Stimulated activated naive CD8-positive, alpha-beta T cell treated with anti-CD3 and anti-CD28 coated beads, Interleukin-15, amount 100 ng/mL, for 72 hours (primary cell): ENCODE results near the gene THSD7A.
"Not testable (repeated sequence)": the region's sequence is repeated elsewhere in the genome, so short reads cannot be mapped to it uniquely, and the experiment has no call there.

ENCODE experiments used
- ATAC-seq: fragments of 150-1000 bp; cut with Tn5 transposase; 2 replicates; pipeline ENCODE4 v1.10.0; 2021; ENCODE audit warnings: mild to moderate bottlenecking, moderate library complexity
- DNase-seq, 2 donors: peaks; one replicate each; pipeline ENCODE4 v3.0.0; 2021 to 2022
- H3K27ac Mint-ChIP-seq, 2 donors: one replicate each; pipeline ENCODE4 v1.8.0; 2022; ENCODE audit warnings: mild to moderate bottlenecking in 2 of 2, mixed read lengths in 2 of 2, moderate library complexity in 2 of 2
- H3K27me3 Mint-ChIP-seq: one replicate; pipeline ENCODE4 v1.8.0; 2022; ENCODE audit warnings: mixed read lengths
- H3K4me1 Mint-ChIP-seq: one replicate; pipeline ENCODE4 v1.8.0; 2022; ENCODE audit warnings: mild to moderate bottlenecking, mixed read lengths
- H3K4me3 Mint-ChIP-seq, 2 donors: one replicate each; pipeline ENCODE4 v1.8.0; 2022; ENCODE audit warnings: mild to moderate bottlenecking in 2 of 2, mixed read lengths in 2 of 2, moderate library complexity in 1 of 2
- H3K9me3 Mint-ChIP-seq, 2 donors: one replicate each; pipeline ENCODE4 v1.8.0; 2022; ENCODE audit warnings: mixed read lengths in 2 of 2

The THSD7A gene

GRCh38 chr7:11533229-11533820 is 298.7 kb downstream of the THSD7A start:
- no peaks in the 10 kb centered on the region for H3K4me1 Mint-ChIP-seq
- no peak overlapping the region for H3K4me3 Mint-ChIP-seq
- H3K27me3 Mint-ChIP-seq: no peaks in the 10 kb centered on the region
- no peak for ATAC-seq
- H3K9me3 Mint-ChIP-seq: peaks cover 6 to 7% of the 10 kb centered on the region in 2 donors
- H3K27ac Mint-ChIP-seq: no peak overlapping the region
- no peak for DNase-seq

GRCh38 chr7:11529382-11529781 is 302.6 kb downstream of the THSD7A start:
- H3K27ac Mint-ChIP-seq: no peak overlapping the region

GRCh38 chr7:11527707-11528106 is 304.3 kb downstream of the THSD7A start:
- Mint-ChIP-seq H3K27ac (no peak overlapping the region), H3K27me3 (no peaks in the 10 kb centered on the region), H3K9me3 (peaks cover 6 to 7% of the 10 kb centered on the region in 2 donors), H3K4me1 (no peaks in the 10 kb centered on the region), H3K4me3 (no peak overlapping the region)
- ATAC-seq: no peak
- DNase-seq: no peak

More at GRCh38 chr7:11529382-11529781, 302.6 kb downstream of the THSD7A start:
- Mint-ChIP-seq H3K4me1 (no peaks in the 10 kb centered on the region), H3K9me3 (peaks cover 6 to 7% of the 10 kb centered on the region in 2 donors), H3K27me3 (no peaks in the 10 kb centered on the region), H3K4me3 (no peak overlapping the region)
- ATAC-seq (no peak), DNase-seq (no peak)

- Mint-ChIP-seq H3K4me3 (no peak overlapping the region), H3K4me1 (no peaks in the 10 kb centered on the region), H3K27me3 (no peaks in the 10 kb centered on the region), H3K9me3 (no peaks in the 10 kb centered on the region), H3K27ac (no peak overlapping the region)
- DNase-seq (no peak), ATAC-seq (no peak)
Observed at GRCh38 chr7:11524476-11525397, 307.3 kb downstream of the THSD7A start.

- not testable (repeated sequence) for H3K9me3 Mint-ChIP-seq, ATAC-seq, H3K27ac Mint-ChIP-seq, H3K4me3 Mint-ChIP-seq, H3K4me1 Mint-ChIP-seq, DNase-seq, H3K27me3 Mint-ChIP-seq
Observed at GRCh38 chr7:11521964-11522499, 310.0 kb downstream of the THSD7A start.

GRCh38 chr7:11517853-11518252 is 314.1 kb downstream of the THSD7A start:
- H3K4me1 Mint-ChIP-seq: no peaks in the 10 kb centered on the region
- no peaks in the 10 kb centered on the region for H3K9me3 Mint-ChIP-seq
- H3K4me3 Mint-ChIP-seq: no peak overlapping the region
- H3K27me3 Mint-ChIP-seq: no peaks in the 10 kb centered on the region
- DNase-seq (no peak), ATAC-seq (no peak)
- H3K27ac Mint-ChIP-seq: no peak overlapping the region

GRCh38 chr7:11516328-11516727 is 315.7 kb downstream of the THSD7A start:
- no peaks in the 10 kb centered on the region for H3K27me3 Mint-ChIP-seq
- no peak for DNase-seq
- H3K27ac Mint-ChIP-seq: no peak overlapping the region
- no peaks in the 10 kb centered on the region for H3K9me3 Mint-ChIP-seq
- no peak overlapping the region for H3K4me3 Mint-ChIP-seq
- H3K4me1 Mint-ChIP-seq: no peaks in the 10 kb centered on the region
- no peak for ATAC-seq

- DNase-seq (no peak), ATAC-seq (no peak)
- H3K9me3 Mint-ChIP-seq: no peaks in the 10 kb centered on the region
- H3K27me3 Mint-ChIP-seq: no peaks in the 10 kb centered on the region
- no peak overlapping the region for H3K27ac Mint-ChIP-seq
- no peaks in the 10 kb centered on the region for H3K4me1 Mint-ChIP-seq
- no peak overlapping the region for H3K4me3 Mint-ChIP-seq
Observed at GRCh38 chr7:11513460-11513859, 318.5 kb downstream of the THSD7A start.

- H3K9me3 Mint-ChIP-seq: no peaks in the 10 kb centered on the region
- no peak for ATAC-seq
Observed at GRCh38 chr7:11507929-11508328, 324.1 kb downstream of the THSD7A start.

GRCh38 chr7:11506417-11506816 is 325.6 kb downstream of the THSD7A start:
- H3K4me1 Mint-ChIP-seq: no peaks in the 10 kb centered on the region
- H3K4me3 Mint-ChIP-seq: no peak overlapping the region
- DNase-seq: no peak
- no peak overlapping the region for H3K27ac Mint-ChIP-seq
- no peaks in the 10 kb centered on the region for H3K27me3 Mint-ChIP-seq
- H3K9me3 Mint-ChIP-seq: peaks cover 12 to 14% of the 10 kb centered on the region in 2 donors
- ATAC-seq: no peak

More at GRCh38 chr7:11507929-11508328, 324.1 kb downstream of the THSD7A start:
- Mint-ChIP-seq H3K27me3 (no peaks in the 10 kb centered on the region), H3K4me3 (no peak overlapping the region), H3K4me1 (no peaks in the 10 kb centered on the region), H3K27ac (no peak overlapping the region)
- no peak for DNase-seq

GRCh38 chr7:11505471-11505985 is 326.5 kb downstream of the THSD7A start:
- DNase-seq: no peak
- H3K9me3 Mint-ChIP-seq: peaks cover 19 to 20% of the 10 kb centered on the region in 2 donors
- ATAC-seq: no peak
- H3K27ac Mint-ChIP-seq: no peak overlapping the region
- no peaks in the 10 kb centered on the region for H3K27me3 Mint-ChIP-seq
- no peaks in the 10 kb centered on the region for H3K4me1 Mint-ChIP-seq
- H3K4me3 Mint-ChIP-seq: no peak overlapping the region

GRCh38 chr7:11492307-11492706 is 339.7 kb downstream of the THSD7A start:
- ATAC-seq (no peak), DNase-seq (no peak)
- Mint-ChIP-seq H3K4me3 (no peak overlapping the region), H3K27me3 (no peaks in the 10 kb centered on the region), H3K4me1 (no peaks in the 10 kb centered on the region), H3K27ac (no peak overlapping the region), H3K9me3 (peaks cover 0 to 6% of the 10 kb centered on the region in 2 donors)

GRCh38 chr7:11491811-11492210 is 340.2 kb downstream of the THSD7A start:
- H3K9me3 Mint-ChIP-seq: peaks cover 0 to 6% of the 10 kb centered on the region in 2 donors
- H3K27ac Mint-ChIP-seq: no peak overlapping the region
- no peaks in the 10 kb centered on the region for H3K27me3 Mint-ChIP-seq
- DNase-seq (no peak), ATAC-seq (no peak)
- H3K4me3 Mint-ChIP-seq: no peak overlapping the region
- no peaks in the 10 kb centered on the region for H3K4me1 Mint-ChIP-seq

- no peak for ATAC-seq
- DNase-seq: no peak
- no peaks in the 10 kb centered on the region for H3K27me3 Mint-ChIP-seq
- no peak overlapping the region for H3K4me3 Mint-ChIP-seq
- H3K27ac Mint-ChIP-seq: no peak overlapping the region
- no peaks in the 10 kb centered on the region for H3K4me1 Mint-ChIP-seq
- peaks cover 0 to 6% of the 10 kb centered on the region in 2 donors for H3K9me3 Mint-ChIP-seq
Observed at GRCh38 chr7:11489280-11489679, 342.7 kb downstream of the THSD7A start.

- H3K4me3 Mint-ChIP-seq: no peak overlapping the region
- no peak overlapping the region for H3K27ac Mint-ChIP-seq
- no peaks in the 10 kb centered on the region for H3K27me3 Mint-ChIP-seq
- H3K9me3 Mint-ChIP-seq: peaks cover 0 to 6% of the 10 kb centered on the region in 2 donors
- ATAC-seq (no peak), DNase-seq (no peak)
- H3K4me1 Mint-ChIP-seq: no peaks in the 10 kb centered on the region
Observed at GRCh38 chr7:11486271-11486670, 345.7 kb downstream of the THSD7A start.

- DNase-seq (no peak), ATAC-seq (no peak)
- H3K27me3 Mint-ChIP-seq: no peaks in the 10 kb centered on the region
- H3K27ac Mint-ChIP-seq: no peak overlapping the region
- H3K4me3 Mint-ChIP-seq: no peak overlapping the region
- no peaks in the 10 kb centered on the region for H3K4me1 Mint-ChIP-seq
- peaks cover 0 to 6% of the 10 kb centered on the region in 2 donors for H3K9me3 Mint-ChIP-seq
Observed at GRCh38 chr7:11485636-11486035, 346.4 kb downstream of the THSD7A start.
